ENCODE data around the gene KCNJ2.

KCNJ2 gene

DNA sequence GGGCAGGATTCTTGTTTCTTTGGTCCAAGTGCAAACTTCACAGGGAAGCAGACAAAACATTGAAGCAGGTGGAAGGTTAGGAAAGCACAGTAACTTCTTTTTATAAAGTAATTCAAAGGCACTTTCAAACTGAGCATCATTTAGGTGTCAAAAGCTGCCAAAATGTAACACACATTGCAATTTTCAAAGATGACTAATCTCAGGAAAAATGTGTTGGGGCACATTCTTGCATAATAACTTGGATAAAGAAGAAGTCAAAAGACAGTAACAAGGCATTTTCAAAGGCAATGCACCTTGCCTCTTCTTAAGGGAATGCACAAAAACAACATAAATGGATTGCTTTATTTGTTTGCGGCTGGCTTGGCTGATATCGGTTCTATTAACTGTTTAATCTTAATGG lies 3.6 kb downstream of the KCNJ2 start:
- Histone ChIP-seq H3K9me2 (replicated peaks; ENCODE audit: insufficient read depth, low read length) (no peaks in the 10 kb centered on the region), H3K27me3 (ENCODE audit: low read length) (no peaks in the 10 kb centered on the region), H3K9me3 (ENCODE audit: insufficient read depth, low read length) (no peaks in the 10 kb centered on the region), H2AFZ (ENCODE audit: low read depth, low read length, severe bottlenecking) (no peak overlapping the region), H3F3A (ENCODE audit: insufficient read depth) (no peaks in the 10 kb centered on the region), H3K79me2 (ENCODE audit: insufficient read depth, low read length) (no peaks in the 10 kb centered on the region), H3K4me3 (ENCODE audit: insufficient read depth, low read length, poor library complexity, severe bottlenecking) (no peak overlapping the region), H3K9ac (ENCODE audit: low read length) (no peak overlapping the region), H3K4me2 (ENCODE audit: low read depth, low read length, poor library complexity, severe bottlenecking) (no peak overlapping the region), H4K20me1 (ENCODE audit: low read depth, low read length) (no peaks in the 10 kb centered on the region), H3K27ac (ENCODE audit: low read depth, low read length) (no peak overlapping the region), H3K36me3 (ENCODE audit: low read length) (no peaks in the 10 kb centered on the region)
- TF ChIP-seq, protein P1, sequence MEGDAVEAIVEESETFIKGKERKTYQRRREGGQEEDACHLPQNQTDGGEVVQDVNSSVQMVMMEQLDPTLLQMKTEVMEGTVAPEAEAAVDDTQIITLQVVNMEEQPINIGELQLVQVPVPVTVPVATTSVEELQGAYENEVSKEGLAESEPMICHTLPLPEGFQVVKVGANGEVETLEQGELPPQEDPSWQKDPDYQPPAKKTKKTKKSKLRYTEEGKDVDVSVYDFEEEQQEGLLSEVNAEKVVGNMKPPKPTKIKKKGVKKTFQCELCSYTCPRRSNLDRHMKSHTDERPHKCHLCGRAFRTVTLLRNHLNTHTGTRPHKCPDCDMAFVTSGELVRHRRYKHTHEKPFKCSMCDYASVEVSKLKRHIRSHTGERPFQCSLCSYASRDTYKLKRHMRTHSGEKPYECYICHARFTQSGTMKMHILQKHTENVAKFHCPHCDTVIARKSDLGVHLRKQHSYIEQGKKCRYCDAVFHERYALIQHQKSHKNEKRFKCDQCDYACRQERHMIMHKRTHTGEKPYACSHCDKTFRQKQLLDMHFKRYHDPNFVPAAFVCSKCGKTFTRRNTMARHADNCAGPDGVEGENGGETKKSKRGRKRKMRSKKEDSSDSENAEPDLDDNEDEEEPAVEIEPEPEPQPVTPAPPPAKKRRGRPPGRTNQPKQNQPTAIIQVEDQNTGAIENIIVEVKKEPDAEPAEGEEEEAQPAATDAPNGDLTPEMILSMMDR (IDR thresholded peaks at IDR 0.05; ENCODE audit: insufficient read depth, low read length, poor library complexity, severe bottlenecking) = no peak
- TF ChIP-seq EZH2phosphoT487 (conservative IDR thresholded peaks at IDR 0.05; ENCODE audit: low read length) = no peak

DNA sequence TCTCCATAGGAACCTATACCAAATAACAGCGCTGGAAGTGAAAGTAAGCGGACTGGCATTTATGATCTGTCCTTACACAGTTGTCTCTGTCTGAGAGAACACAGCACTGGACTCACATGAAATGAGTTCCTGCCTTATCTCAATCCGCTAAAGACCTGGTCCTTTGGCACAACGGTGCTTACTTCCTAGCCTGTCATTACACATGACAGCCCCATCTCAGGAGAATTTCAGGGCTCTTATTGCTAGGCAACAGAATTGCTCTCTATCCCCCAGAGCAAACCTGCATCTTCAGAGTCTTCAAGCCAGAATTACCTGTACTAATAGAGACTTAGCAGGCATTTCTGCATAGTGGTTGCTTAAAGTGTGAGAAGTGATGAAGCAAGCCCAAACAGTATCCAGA lies 4.3 kb downstream of the KCNJ2 start:
- no peaks in the 10 kb centered on the region for H3K27me3 ChIP-seq (ENCODE audit: low read length)
- no peak overlapping the region for H3K4me3 ChIP-seq (ENCODE audit: insufficient read depth, low read length, poor library complexity, severe bottlenecking)
- no peaks in the 10 kb centered on the region for H3K79me2 ChIP-seq (ENCODE audit: insufficient read depth, low read length)
- H3F3A ChIP-seq (ENCODE audit: insufficient read depth) = no peaks in the 10 kb centered on the region
- H3K9me2 ChIP-seq (replicated peaks; ENCODE audit: insufficient read depth, low read length) = no peaks in the 10 kb centered on the region
- H4K20me1 ChIP-seq (ENCODE audit: low read depth, low read length) = no peaks in the 10 kb centered on the region
- no peaks in the 10 kb centered on the region for H3K36me3 ChIP-seq (ENCODE audit: low read length)
- no peak overlapping the region for H2AFZ ChIP-seq (ENCODE audit: low read depth, low read length, severe bottlenecking)
- H3K9me3 ChIP-seq (ENCODE audit: insufficient read depth, low read length) = no peaks in the 10 kb centered on the region
- TF ChIP-seq, protein P1 (IDR thresholded peaks at IDR 0.05; ENCODE audit: insufficient read depth, low read length, poor library complexity, severe bottlenecking) = no peak
- no peak for TF ChIP-seq EZH2phosphoT487 (conservative IDR thresholded peaks at IDR 0.05; ENCODE audit: low read length)
- no peak overlapping the region for H3K4me2 ChIP-seq (ENCODE audit: low read depth, low read length, poor library complexity, severe bottlenecking)
- H3K27ac ChIP-seq (ENCODE audit: low read depth, low read length) = no peak overlapping the region
- H3K9ac ChIP-seq (ENCODE audit: low read length) = no peak overlapping the region

DNA sequence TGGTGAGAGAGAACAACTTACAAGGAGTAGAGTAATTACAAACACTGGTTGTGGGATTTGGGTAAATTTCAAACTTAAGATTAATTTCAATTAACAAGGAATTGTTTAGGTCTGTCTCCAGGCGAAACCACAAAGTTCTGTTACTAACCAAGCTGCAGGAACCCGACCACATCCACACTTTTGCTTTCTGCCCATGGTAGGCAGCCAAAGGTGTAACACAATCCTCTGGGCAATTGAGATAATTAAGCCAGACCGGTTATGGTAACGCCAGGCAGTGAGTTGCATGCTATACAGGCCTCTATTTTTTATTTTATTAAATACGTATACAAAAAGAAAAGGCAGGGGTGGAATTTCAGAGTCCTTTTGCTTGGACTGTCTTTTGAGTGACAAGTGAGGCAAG lies 12.0 kb downstream of the KCNJ2 start:
- TF ChIP-seq, protein P1 (IDR thresholded peaks at IDR 0.05; ENCODE audit: insufficient read depth, low read length, poor library complexity, severe bottlenecking) = no peak
- TF ChIP-seq EZH2phosphoT487 (conservative IDR thresholded peaks at IDR 0.05; ENCODE audit: low read length) = no peak
- Histone ChIP-seq H3K9ac (ENCODE audit: low read length) (no peak overlapping the region), H3K4me3 (ENCODE audit: insufficient read depth, low read length, poor library complexity, severe bottlenecking) (no peak overlapping the region), H3K36me3 (ENCODE audit: low read length) (no peaks in the 10 kb centered on the region), H4K20me1 (ENCODE audit: low read depth, low read length) (no peaks in the 10 kb centered on the region), H3K9me2 (replicated peaks; ENCODE audit: insufficient read depth, low read length) (no peaks in the 10 kb centered on the region), H3K4me2 (ENCODE audit: low read depth, low read length, poor library complexity, severe bottlenecking) (no peak overlapping the region), H3K9me3 (ENCODE audit: insufficient read depth, low read length) (no peaks in the 10 kb centered on the region), H2AFZ (ENCODE audit: low read depth, low read length, severe bottlenecking) (no peak overlapping the region), H3F3A (ENCODE audit: insufficient read depth) (no peaks in the 10 kb centered on the region), H3K27me3 (ENCODE audit: low read length) (no peaks in the 10 kb centered on the region), H3K79me2 (ENCODE audit: insufficient read depth, low read length) (no peaks in the 10 kb centered on the region), H3K27ac (ENCODE audit: low read depth, low read length) (no peak overlapping the region)

Measured in SU-DHL-6 (cell line).